Endothelial cell of umbilical vein (primary cell): ENCODE measurements around the gene PDE6B. TPM values are rescaled to one million over a fixed set of nuclear protein-coding genes. Genes with fewer than 3 reads are reported as not detected.

Experiments
- BruUV-seq: library from RNA; stranded (reverse); fragments of 400-500 nt; replicated peaks from 2 replicates; lab custom pipeline; 2021; lab: Mats Ljungman, UMichigan
- CTCF ChIA-PET: fragments of 300-600, 350-600 bp; sonication (Branson Sonifier 250); formaldehyde crosslinking; loops from one replicate; lab custom pipeline; 2021; ENCODE audit warnings: antibody characterized with exemption, inconsistent platforms; lab: Charles Lee
- POLR2A ChIA-PET: fragments of 300-600, 350-600 bp; sonication (Branson Sonifier 250); formaldehyde crosslinking; loops from one replicate; lab custom pipeline; 2021; ENCODE audit warnings: antibody characterized with exemption, inconsistent platforms; lab: Charles Lee
- DNase-seq: peaks from one replicate; pipeline ENCODE4 v3.0.0-alpha.2; 2011; ENCODE audit warnings: low read depth, low spot score
- FAIRE-seq: peaks from 2 replicates; lab custom pipeline; 2011; peaks lifted over from hg19 to GRCh38; lab: Jason Lieb, UNC
- H2AFZ ChIP-seq: 2 replicates; pipeline ENCODE4 v1.6.0; 2012; ENCODE audit warnings: low read depth, low read length, control low read depth, inconsistent platforms
- H3K27ac ChIP-seq: 2 replicates; pipeline ENCODE4 v1.5.1; 2011; ENCODE audit warnings: low read depth, mild to moderate bottlenecking, control low read depth, low read length, moderate library complexity; ENCODE audit not compliant: insufficient read depth
- H3K27me3 ChIP-seq, 2 experiments: 2 replicates each; pipeline versions ENCODE4 v1.6.0 to v1.6.1; 2011; ENCODE audit warnings: low read length in 2 of 2, mixed read lengths in 1 of 2; ENCODE audit not compliant: control insufficient read depth in 2 of 2, insufficient read depth in 2 of 2
- H3K36me3 ChIP-seq, 2 experiments: 2 replicates in 1 of 2; 3 replicates in 1 of 2; pipeline ENCODE4 v1.5.1; 2011; ENCODE audit warnings: low read length in 2 of 2, mild to moderate bottlenecking in 1 of 2, moderate library complexity in 1 of 2; ENCODE audit not compliant: control insufficient read depth in 2 of 2, insufficient read depth in 2 of 2; ENCODE audit errors: extremely low read depth in 1 of 2
- H3K4me1 ChIP-seq: 3 replicates; pipeline ENCODE4 v1.5.1; 2011; ENCODE audit warnings: mild to moderate bottlenecking, low read length; ENCODE audit not compliant: control insufficient read depth, insufficient read depth; ENCODE audit errors: extremely low read depth
- H3K4me2 ChIP-seq: 2 replicates; pipeline ENCODE4 v1.6.1; 2011; ENCODE audit warnings: low read length, control low read depth, mixed read lengths; ENCODE audit not compliant: insufficient read depth
- H3K4me3 ChIP-seq, 3 experiments: fragments of 200-600 bp in 1 of 3; sonication (generic), shearing (Covaris generic) in 1 of 3; replicated peaks in 1 of 3; 2 replicates each; pipeline ENCODE4 v1.5.1; 2011 to 2016; ENCODE audit warnings: control low read depth in 3 of 3, low read length in 3 of 3, mild to moderate bottlenecking in 2 of 3, inconsistent platforms in 1 of 3, low read depth in 1 of 3, moderate library complexity in 1 of 3; ENCODE audit not compliant: insufficient read depth in 1 of 3
- H3K79me2 ChIP-seq: 2 replicates; pipeline ENCODE4 v1.6.0; 2012; ENCODE audit warnings: low read length, inconsistent platforms; ENCODE audit not compliant: control insufficient read depth, insufficient read depth
- H3K9ac ChIP-seq: replicated peaks from 2 replicates; pipeline ENCODE3; 2011; ENCODE audit warnings: low read length, control low read depth; ENCODE audit not compliant: insufficient read depth; ENCODE audit errors: extremely low read depth
- H3K9me1 ChIP-seq: replicated peaks from 3 replicates; pipeline ENCODE4 v1.6.0; 2011; ENCODE audit warnings: mild to moderate bottlenecking, low read length; ENCODE audit not compliant: control insufficient read depth, insufficient read depth; ENCODE audit errors: extremely low read depth
- H3K9me3 ChIP-seq: replicated peaks from 2 replicates; pipeline ENCODE4 v1.5.1; 2012; ENCODE audit warnings: low read length, inconsistent platforms; ENCODE audit not compliant: control insufficient read depth, insufficient read depth
- H4K20me1 ChIP-seq: replicated peaks from 2 replicates; pipeline ENCODE3; 2011; ENCODE audit warnings: mild to moderate bottlenecking, low read length; ENCODE audit not compliant: control insufficient read depth, insufficient read depth; ENCODE audit errors: extremely low read depth
- EZH2 ChIP-seq: IDR thresholded peaks from 2 replicates; pipeline ENCODE4 v1.6.1; 2012; ENCODE audit warnings: borderline replicate concordance, low read depth, mild to moderate bottlenecking, moderate library complexity, low read length, inconsistent platforms; ENCODE audit not compliant: severe bottlenecking
- FOS ChIP-seq: IDR thresholded peaks from 2 replicates; pipeline ENCODE4 v1.6.1; 2011; ENCODE audit warnings: mild to moderate bottlenecking, low read length, moderate library complexity, borderline replicate concordance; ENCODE audit not compliant: insufficient read depth
- GATA2 ChIP-seq: IDR thresholded peaks from 2 replicates; pipeline ENCODE4 v1.7.0; 2011; ENCODE audit warnings: low read depth, mild to moderate bottlenecking, moderate library complexity, mixed read lengths, low read length; ENCODE audit not compliant: insufficient read length, insufficient read depth
- POLR2A ChIP-seq: IDR thresholded peaks from 2 replicates; pipeline ENCODE4 v1.6.1; 2012; ENCODE audit warnings: low read depth, mild to moderate bottlenecking, control low read depth, low read length
- POLR2AphosphoS5 ChIP-seq: IDR thresholded peaks from 2 replicates; pipeline ENCODE4 v1.6.1; 2012; ENCODE audit warnings: low read depth, mild to moderate bottlenecking, control low read depth, low read length, moderate library complexity; ENCODE audit not compliant: insufficient read depth
- dilution Hi-C: fragments of 300-500 bp; cut with MboI; formaldehyde crosslinking; loops from one replicate; pipeline ENCODE4 v1.15.0; 2019; ENCODE audit warnings: low sequenced_read_pairs; ENCODE audit not compliant: extremely low pct_ligation_motif_present
- intact Hi-C: fragments of 100-400 bp; cut with micrococcal nuclease; formaldehyde crosslinking; loops from one replicate; pipeline ENCODE4 v1.10.0; 2022
- polyA plus RNA-seq, 4 experiments: library from polyadenylated mRNA; depleted of rRNA in 3 of 4; stranded (reverse) in 3 of 4; unstranded in 1 of 4; fragments of >200 nt; gene quantifications; 2 replicates each; pipeline versions ENCODE4 v1.2.1 to v1.2.3, GENCODE V29; 2011 to 2012; ENCODE audit warnings: missing spikeins in 1 of 4
- total RNA-seq: library from RNA; stranded (reverse); gene quantifications from 2 replicates; pipeline ENCODE4 v1.2.3, GENCODE V29; 2021
- TF ChIP-seq, protein P1 (sequence below): IDR thresholded peaks from 2 replicates; pipeline ENCODE4 v1.6.1; 2011; ENCODE audit not compliant: insufficient read depth, insufficient read length

Gene PDE6B
- total and polyA plus RNA-seq, 2 donors (not counting 3 experiments of a cell fraction or from before 2014, with no cell fraction given), result 0.77 to 1.8 TPM

DNA sequence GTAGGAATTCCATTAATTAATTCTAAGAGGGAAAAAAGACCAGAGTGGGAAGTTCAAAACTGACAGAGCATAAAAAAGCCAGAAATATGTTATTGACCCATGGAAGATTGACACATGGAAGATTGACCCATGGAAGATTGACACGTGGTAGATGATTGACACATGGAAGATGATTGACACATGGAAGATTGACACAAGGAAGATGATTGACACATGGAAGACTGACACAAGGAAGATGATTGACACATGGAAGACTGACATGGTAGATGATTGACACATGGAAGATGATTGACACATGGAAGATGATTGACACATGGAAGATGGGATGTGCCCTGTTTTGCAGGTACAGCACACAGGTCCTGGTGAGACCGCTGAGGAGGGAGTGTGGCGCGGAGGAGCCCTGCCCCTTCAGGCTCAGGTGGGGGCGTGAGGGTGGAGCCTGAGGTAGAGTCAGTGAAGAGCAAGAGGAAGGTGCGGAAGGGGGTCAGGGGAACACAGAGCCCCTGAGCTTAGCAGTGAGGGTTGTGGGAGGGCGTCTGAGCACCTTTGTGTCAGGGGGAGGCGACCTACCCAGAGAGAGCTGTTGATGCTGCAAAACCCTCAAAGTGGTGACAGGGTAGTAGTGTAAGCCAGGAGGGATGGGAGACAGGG, 15.8 kb upstream of the PDE6B start:
- H3K79me2 ChIP-seq, result no peaks in the 10 kb centered on the region
- no peak overlapping the region for H3K9ac ChIP-seq
- H4K20me1 ChIP-seq, result no peaks in the 10 kb centered on the region
- intact Hi-C loops, result no loop called here
- H3K4me2 ChIP-seq, result no peak overlapping the region
- FAIRE-seq (no peak), DNase-seq (no peak)
- CTCF ChIA-PET, result no interaction called here
- H3K27ac ChIP-seq, result no peak overlapping the region
- H3K4me3 ChIP-seq, result no peak overlapping the region
- TF ChIP-seq GATA2 (no peak), EZH2 (no peak), POLR2A (no peak), FOS (no peak), POLR2AphosphoS5 (no peak)
- TF ChIP-seq, protein P1, sequence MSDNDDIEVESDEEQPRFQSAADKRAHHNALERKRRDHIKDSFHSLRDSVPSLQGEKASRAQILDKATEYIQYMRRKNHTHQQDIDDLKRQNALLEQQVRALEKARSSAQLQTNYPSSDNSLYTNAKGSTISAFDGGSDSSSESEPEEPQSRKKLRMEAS, result no peak
- H3K9me1 ChIP-seq, result no peaks in the 10 kb centered on the region
- no peaks in the 10 kb centered on the region for H3K4me1 ChIP-seq
- dilution Hi-C loops, result no loop called here
- no peaks in the 10 kb centered on the region for H3K36me3 ChIP-seq
- no TSS peak for BruUV-seq
- H3K27me3 ChIP-seq, result no peaks in the 10 kb centered on the region
- H3K9me3 ChIP-seq, result no peaks in the 10 kb centered on the region
- POLR2A ChIA-PET, result no interaction called here
- no peak overlapping the region for H2AFZ ChIP-seq
